Right renal pelvis (tissue), 4 donors: Measurements from ENCODE around the gene S100Z. TPM values are rescaled to one million over a fixed set of nuclear protein-coding genes. Genes with fewer than 3 reads are reported as not detected.
"Not testable (repeated sequence)": the region's sequence is repeated elsewhere in the genome, so short reads cannot be mapped to it uniquely, and the experiment has no call there.

Source experiments
- DNase-seq, 4 donors: peaks; one replicate each; pipeline ENCODE4 v3.0.0-alpha.2; 2013; ENCODE audit warnings: low read depth in 4 of 4, low spot score in 3 of 4, missing footprints in 1 of 4
- polyA plus RNA-seq, 4 donors: library from polyadenylated mRNA; unstranded; fragments of 120-200 nt; gene quantifications; one replicate each; pipeline ENCODE4 v1.2.1, GENCODE V29; 2013; ENCODE audit not compliant: insufficient read length in 4 of 4

Gene S100Z
- polyA plus RNA-seq, 4 donors: 0.10 to 0.41 TPM; not detected in 2

DNA sequence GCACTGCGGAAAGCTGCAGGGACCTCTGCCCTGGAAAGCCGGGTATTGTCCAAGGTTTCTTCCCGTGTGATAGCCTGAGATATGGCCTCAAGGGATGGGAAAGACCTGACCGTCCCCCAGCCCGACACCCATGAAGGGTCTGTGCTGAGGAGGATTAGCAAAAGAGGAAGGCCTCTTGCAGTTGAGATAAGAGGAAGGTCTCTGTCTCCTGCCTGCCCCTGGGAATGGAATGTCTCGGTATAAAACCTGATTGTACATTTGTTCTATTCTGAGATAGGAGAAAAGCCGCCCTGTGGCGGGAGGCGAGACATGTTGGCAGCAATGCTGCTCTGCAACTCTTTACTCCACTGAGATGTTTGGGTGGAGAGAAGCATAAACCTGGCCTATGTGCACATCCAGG is 95.4 kb downstream of the S100Z start:
- not testable (repeated sequence) for DNase-seq

- DNase-seq: no peak
These were observed 96.3 kb downstream of the S100Z start for GRCh38 chr5:76946090-76946489.

- DNase-seq: no peak
These were observed 97.3 kb downstream of the S100Z start for GRCh38 chr5:76947082-76947503.

- DNase-seq: no peak
These were observed 103.2 kb downstream of the S100Z start, which contains the start of gene CRHBP for GRCh38 chr5:76952795-76953536. Gene CRHBP, plus strand, starts transcription at chr5:76953045. Its CDS starts 90 bp downstream, at chr5:76953135.

GRCh38 chr5:76953551-76954382 is 104.0 kb downstream of the S100Z start:
- DNase-seq: no peak

DNA sequence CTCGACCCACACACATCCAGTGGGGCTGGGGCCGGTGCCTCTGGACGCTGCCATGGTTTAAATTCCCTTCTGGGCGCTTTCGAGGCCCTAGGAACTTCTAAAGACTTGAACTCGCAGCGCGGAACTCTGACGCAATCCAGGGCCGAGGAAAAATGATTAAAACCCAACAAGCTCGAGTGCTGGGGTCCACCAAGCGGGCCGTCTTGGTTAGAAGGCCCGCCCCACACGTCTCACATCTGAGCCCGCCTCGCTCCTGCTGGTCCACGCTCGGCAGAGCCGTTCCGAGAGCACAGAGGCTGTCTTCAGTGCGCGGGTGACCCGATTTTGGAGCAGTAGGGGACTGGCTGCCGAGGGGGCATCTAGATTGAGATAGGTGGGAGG is 104.6 kb downstream of the S100Z start:
- no peak for DNase-seq

- no peak for DNase-seq
These were observed 106.2 kb downstream of the S100Z start for GRCh38 chr5:76956033-76956432.

DNA sequence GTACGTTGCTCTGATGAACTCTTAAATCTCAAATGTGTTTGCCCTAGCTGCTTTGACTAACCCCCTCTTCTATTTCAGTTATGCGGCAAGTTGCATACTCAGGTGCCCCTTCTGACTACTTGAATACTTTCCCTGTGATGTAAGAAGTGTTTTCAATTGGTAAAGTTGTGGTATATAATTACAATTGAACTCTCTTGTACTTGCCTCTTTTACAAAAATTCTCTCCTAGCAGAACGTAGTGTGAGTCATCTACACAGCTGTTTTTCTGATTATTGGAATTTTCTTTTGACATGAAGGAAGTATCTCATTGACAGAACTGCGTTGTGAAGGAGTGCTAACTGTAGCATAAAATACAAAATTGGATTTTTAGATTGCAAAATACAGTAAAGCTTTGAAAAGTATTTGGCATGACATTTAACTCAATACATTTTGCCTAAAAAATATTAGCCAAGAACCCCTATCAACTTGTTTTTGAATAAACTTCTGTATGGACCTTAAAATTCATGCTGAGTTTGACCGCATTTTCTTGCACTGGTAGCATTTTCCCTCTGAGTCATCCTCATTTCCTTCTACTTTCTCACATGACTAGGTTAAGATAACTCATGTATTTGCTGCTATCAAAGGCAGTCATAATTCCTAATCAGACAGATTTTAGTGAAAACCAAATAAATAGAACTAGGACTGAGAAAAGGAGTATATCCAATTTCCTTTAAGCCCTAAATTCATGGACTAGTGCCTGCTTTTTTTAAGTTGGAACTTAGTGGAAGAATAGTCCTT is 109.4 kb downstream of the S100Z start:
- DNase-seq: no peak

- no peak for DNase-seq
These were observed 110.3 kb downstream of the S100Z start for GRCh38 chr5:76960004-76960625.

GRCh38 chr5:76964060-76964459 is 114.2 kb downstream of the S100Z start:
- DNase-seq: peak in 3 of 4 donors; percentile 33 to 58 (median 43)

Other genes starting within 250 kb of the S100Z start
- under 1 TPM; 0.35 to 0.73 (median 0.50) TPM for gene F2RL2, start 226.6 kb upstream of the S100Z start, polyA plus RNA-seq
- 10 to 100 TPM; 63.0 to 81.5 (median 74.2) TPM for gene F2R, start 133.9 kb upstream of the S100Z start, polyA plus RNA-seq
- 10 to 100 TPM; 37.8 to 44.5 (median 40.6) TPM for gene F2RL1, start 31.0 kb upstream of the S100Z start, polyA plus RNA-seq
- gene CRHBP, start 103.0 kb downstream of the S100Z start, polyA plus RNA-seq: 10 to 100 TPM; 23.9 to 28.8 (median 27.1) TPM
- gene AGGF1, start 180.4 kb downstream of the S100Z start, polyA plus RNA-seq: 10 to 100 TPM; 31.0 to 38.6 (median 36.8) TPM
- 10 to 100 TPM; 29.1 to 39.5 (median 35.7) TPM for gene ZBED3, start 237.3 kb downstream of the S100Z start, polyA plus RNA-seq